ENCODE results near the gene TRIM52. TPM values are rescaled to one million over a fixed set of nuclear protein-coding genes. Genes with fewer than 3 reads are reported as not detected.
"Not testable (repeated sequence)": the region's sequence is repeated elsewhere in the genome, so short reads cannot be mapped to it uniquely, and the experiment has no call there.

Gene TRIM52
- total RNA-seq, 1 experiment from 2014 or later: 15.2 TPM

GRCh38 chr5:181217803-181218062 lies 43.2 kb downstream of the TRIM52 start:
- BruUV-seq (replicated peaks): no TSS peak
- TF ChIP-seq CTCF (conservative IDR thresholded peaks at IDR 0.05): no peak; the same call in 1 of the 2 replicates
- TF ChIP-seq EZH2 (IDR thresholded peaks at IDR 0.05; ENCODE audit: low read depth): no peak
- CTCF ChIA-PET: no interaction called here
- Histone ChIP-seq H3K4me3 (peak overlapping the region; percentile 70), H3K27me3 (ENCODE audit: insufficient read depth, low read depth) (no peaks in the 10 kb centered on the region), H4K20me1 (ENCODE audit: insufficient read depth) (peaks cover 5% of the 10 kb centered on the region), H3K4me1 (replicated peaks; ENCODE audit: insufficient read depth) (peaks cover 7% of the 10 kb centered on the region; the same call in 1 of the 2 replicates), H2AFZ (peak overlapping the region; percentile 82), H3K9me2 (ENCODE audit: insufficient read depth) (no peaks in the 10 kb centered on the region), H3K4me2 (peak overlapping the region; percentile 72), H3K9me3 (ENCODE audit: insufficient read depth, low read depth) (no peaks in the 10 kb centered on the region), H3K36me3 (ENCODE audit: low read depth) (no peaks in the 10 kb centered on the region), H3K79me2 (ENCODE audit: low read depth) (no peaks in the 10 kb centered on the region), H3K27ac (peak overlapping the region; percentile 25), H3F3A (ENCODE audit: insufficient read depth, low read depth) (peaks cover 63% of the 10 kb centered on the region)
- intact Hi-C loops (cut with micrococcal nuclease; ENCODE audit: unreplicated experiment): loop anchor here (1.0 kb wide), 2 partner anchors 10 to 26 kb away; no protein-coding TSS in a partner anchor
- POLR2A ChIA-PET (ENCODE audit: unreplicated experiment): no interaction called here
- DNase-seq: peak in 1 of 2 experiments; percentile 54

- H4K20me1 ChIP-seq (ENCODE audit: insufficient read depth): peaks cover 5% of the 10 kb centered on the region
- DNase-seq: peak; percentile 57 to 69
- intact Hi-C loops (cut with micrococcal nuclease; ENCODE audit: unreplicated experiment): no loop called here
- H2AFZ ChIP-seq: peak overlapping the region; percentile 82
- peak overlapping the region; percentile 70 for H3K4me3 ChIP-seq
- H3K27ac ChIP-seq: peak overlapping the region; percentile 25
- CTCF ChIA-PET: no interaction called here
- no peaks in the 10 kb centered on the region for H3K79me2 ChIP-seq (ENCODE audit: low read depth)
- H3F3A ChIP-seq (ENCODE audit: insufficient read depth, low read depth): peaks cover 58% of the 10 kb centered on the region
- no TSS peak for BruUV-seq (replicated peaks)
- no peaks in the 10 kb centered on the region for H3K9me2 ChIP-seq (ENCODE audit: insufficient read depth)
- no peaks in the 10 kb centered on the region for H3K27me3 ChIP-seq (ENCODE audit: insufficient read depth, low read depth)
- no peaks in the 10 kb centered on the region for H3K9me3 ChIP-seq (ENCODE audit: insufficient read depth, low read depth)
- peak overlapping the region; percentile 72 for H3K4me2 ChIP-seq
- no peaks in the 10 kb centered on the region for H3K36me3 ChIP-seq (ENCODE audit: low read depth)
- POLR2A ChIA-PET (ENCODE audit: unreplicated experiment): no interaction called here
- peaks cover 7% of the 10 kb centered on the region; the same call in 1 of the 2 replicates for H3K4me1 ChIP-seq (replicated peaks; ENCODE audit: insufficient read depth)
- TF ChIP-seq EZH2 (IDR thresholded peaks at IDR 0.05; ENCODE audit: low read depth) (no peak), CTCF (conservative IDR thresholded peaks at IDR 0.05) (no peak; the same call in 1 of the 2 replicates)
These were observed 43.7 kb downstream of the TRIM52 start for GRCh38 chr5:181217111-181217802.

GRCh38 chr5:181215997-181216989 lies 44.6 kb downstream of the TRIM52 start:
- Histone ChIP-seq H3K4me2 (peak overlapping the region; percentile 72), H3K9me2 (ENCODE audit: insufficient read depth) (no peaks in the 10 kb centered on the region), H3K79me2 (ENCODE audit: low read depth) (no peaks in the 10 kb centered on the region), H3F3A (ENCODE audit: insufficient read depth, low read depth) (peaks cover 55% of the 10 kb centered on the region), H3K4me3 (peak overlapping the region; percentile 56), H2AFZ (peak overlapping the region; percentile 46), H3K36me3 (ENCODE audit: low read depth) (no peaks in the 10 kb centered on the region), H3K27me3 (ENCODE audit: insufficient read depth, low read depth) (no peaks in the 10 kb centered on the region), H3K27ac (peak overlapping the region; percentile 20), H3K9me3 (ENCODE audit: insufficient read depth, low read depth) (no peaks in the 10 kb centered on the region), H3K4me1 (replicated peaks; ENCODE audit: insufficient read depth) (peaks cover 7% of the 10 kb centered on the region; the same call in 1 of the 2 replicates), H4K20me1 (ENCODE audit: insufficient read depth) (peaks cover 5% of the 10 kb centered on the region)
- DNase-seq: peak; percentile 45 to 70
- intact Hi-C loops (cut with micrococcal nuclease; ENCODE audit: unreplicated experiment): no loop called here
- no TSS peak for BruUV-seq (replicated peaks)
- ChIA-PET CTCF (interaction anchor here (0.6 kb wide), 1 partner anchor 11 kb away, joined by 13 read pairs; the partner anchor contains the start of gene TRIM7), POLR2A (ENCODE audit: unreplicated experiment) (interaction anchor here (0.6 kb wide), 4 partner anchors 8 to 79 kb away, joined by 4 to 17 read pairs (median 8); no protein-coding TSS in a partner anchor)
- no peak for TF ChIP-seq CTCF (conservative IDR thresholded peaks at IDR 0.05)
- no peak for TF ChIP-seq EZH2 (IDR thresholded peaks at IDR 0.05; ENCODE audit: low read depth)

GRCh38 chr5:181214249-181214648 lies 46.7 kb downstream of the TRIM52 start:
- H2AFZ ChIP-seq; intact Hi-C loops (cut with micrococcal nuclease; ENCODE audit: unreplicated experiment); CTCF ChIA-PET; H3K9me2 ChIP-seq (ENCODE audit: insufficient read depth); H4K20me1 ChIP-seq (ENCODE audit: insufficient read depth); H3K36me3 ChIP-seq (ENCODE audit: low read depth); H3K4me1 ChIP-seq (replicated peaks; ENCODE audit: insufficient read depth); H3K9me3 ChIP-seq (ENCODE audit: insufficient read depth, low read depth); BruUV-seq (replicated peaks); H3K4me2 ChIP-seq; H3K27me3 ChIP-seq (ENCODE audit: insufficient read depth, low read depth); DNase-seq; H3K27ac ChIP-seq; H3K4me3 ChIP-seq; H3K79me2 ChIP-seq (ENCODE audit: low read depth); POLR2A ChIA-PET (ENCODE audit: unreplicated experiment): not testable (repeated sequence)
- peaks cover 49% of the 10 kb centered on the region for H3F3A ChIP-seq (ENCODE audit: insufficient read depth, low read depth)

Data from PC-9 (cell line).